HEK293 (cell line): ENCODE results near the gene BEGAIN.

Experiments used
- CTCF ChIA-PET: fragments of 350-600 bp; formaldehyde crosslinking; extraction: SDS; loops from one replicate; lab custom pipeline; 2021; ENCODE audit warnings: antibody characterized with exemption; lab: Yijun Ruan, JAX
- POLR2A ChIA-PET: fragments of 300-600 bp; formaldehyde crosslinking; extraction: SDS; loops from one replicate; lab custom pipeline; 2020; ENCODE audit warnings: antibody characterized with exemption, inconsistent platforms; lab: Yijun Ruan, JAX
- H3K27ac ChIP-seq: fragments of 200-500 bp; sonication (Bioruptor generic); 2 replicates; pipeline ENCODE4 v1.5.1; 2014; ENCODE audit warnings: low read depth, low read length, control low read depth, inconsistent platforms; ENCODE audit errors: extremely low read depth
- H3K36me3 ChIP-seq, 2 experiments: fragments of 200-500 bp in 1 of 2; sonication (Bioruptor generic) in 1 of 2; 1 replicate in 1 of 2; 2 replicates in 1 of 2; pipeline ENCODE4 v1.5.1; 2014 to 2017; ENCODE audit warnings: inconsistent platforms in 2 of 2, low read length in 2 of 2; ENCODE audit not compliant: control insufficient read depth in 2 of 2, insufficient read depth in 1 of 2
- H3K4me1 ChIP-seq: fragments of 200-500 bp; sonication (Bioruptor generic); 2 replicates; pipeline ENCODE4 v1.5.1; 2014; ENCODE audit warnings: mild to moderate bottlenecking, low read length, inconsistent platforms; ENCODE audit not compliant: control insufficient read depth, insufficient read depth
- H3K4me3 ChIP-seq: 2 replicates; pipeline ENCODE4 v1.5.1; 2011; ENCODE audit warnings: low read depth, mild to moderate bottlenecking, control low read depth, low read length, moderate library complexity
- H3K9me3 ChIP-seq: fragments of 200-500 bp; sonication (Bioruptor generic); 2 replicates; pipeline ENCODE4 v1.5.1; 2014; ENCODE audit warnings: low read depth, low read length, inconsistent platforms; ENCODE audit not compliant: control insufficient read depth, insufficient read depth
- BCL6B ChIP-seq: fragments of 450-650 bp; formaldehyde crosslinking; IDR thresholded peaks from 2 replicates; pipeline ENCODE4 v1.5.1; 2017; ENCODE audit warnings: missing biosample characterization, missing genetic modification characterization
- KLF16 ChIP-seq: fragments of 450-650 bp; formaldehyde crosslinking; IDR thresholded peaks from 2 replicates; pipeline ENCODE4 v1.5.1; 2017; ENCODE audit warnings: missing biosample characterization, missing genetic modification characterization
- SP2 ChIP-seq: fragments of 450-650 bp; formaldehyde crosslinking; IDR thresholded peaks from 2 replicates; pipeline ENCODE4 v1.5.1; 2016; ENCODE audit warnings: missing biosample characterization, missing genetic modification characterization
- YY1 ChIP-seq: fragments of 450-650 bp; formaldehyde crosslinking; IDR thresholded peaks from 2 replicates; pipeline ENCODE4 v1.5.1; 2018; ENCODE audit warnings: missing biosample characterization, missing genetic modification characterization
- ZBTB20 ChIP-seq: fragments of 450-650 bp; formaldehyde crosslinking; IDR thresholded peaks from 2 replicates; pipeline ENCODE4 v1.5.1; 2016; ENCODE audit warnings: missing biosample characterization, missing genetic modification characterization
- ZFP37 ChIP-seq: fragments of 450-650 bp; formaldehyde crosslinking; IDR thresholded peaks from 2 replicates; pipeline ENCODE4 v1.5.1; 2016; ENCODE audit warnings: missing biosample characterization, missing genetic modification characterization
- ZFP41 ChIP-seq: fragments of 450-650 bp; formaldehyde crosslinking; IDR thresholded peaks from 2 replicates; pipeline ENCODE4 v1.5.1; 2016; ENCODE audit warnings: missing biosample characterization, missing genetic modification characterization, borderline replicate concordance
- ZNF174 ChIP-seq: fragments of 450-650 bp; formaldehyde crosslinking; IDR thresholded peaks from 2 replicates; pipeline ENCODE4 v1.5.0; 2017; ENCODE audit warnings: missing biosample characterization, mild to moderate bottlenecking, missing genetic modification characterization
- ZNF366 ChIP-seq: fragments of 450-650 bp; formaldehyde crosslinking; conservative IDR thresholded peaks from 2 replicates; pipeline ENCODE4 v1.5.1; 2016; ENCODE audit warnings: missing biosample characterization, missing genetic modification characterization
- ZNF529 ChIP-seq: fragments of 450-650 bp; formaldehyde crosslinking; IDR thresholded peaks from 2 replicates; pipeline ENCODE4 v1.5.1; 2017; ENCODE audit warnings: missing genetic modification characterization, missing biosample characterization; ENCODE audit not compliant: insufficient replicate concordance
- ZNF626 ChIP-seq: fragments of 450-650 bp; sonication (Bioruptor Pico); formaldehyde crosslinking; IDR thresholded peaks from 2 replicates; pipeline ENCODE4 v1.5.1; 2018; ENCODE audit warnings: missing biosample characterization, missing genetic modification characterization, inconsistent platforms
- ZNF747 ChIP-seq: fragments of 450-650 bp; formaldehyde crosslinking; IDR thresholded peaks from 2 replicates; pipeline ENCODE4 v1.5.1; 2016; ENCODE audit warnings: missing biosample characterization, missing genetic modification characterization
- ZSCAN16 ChIP-seq: fragments of 450-650 bp; formaldehyde crosslinking; IDR thresholded peaks from 2 replicates; pipeline ENCODE4 v1.5.1; 2016; ENCODE audit warnings: missing biosample characterization, missing genetic modification characterization
- TF ChIP-seq, protein P1 (sequence below): fragments of 450-650 bp; formaldehyde crosslinking; IDR thresholded peaks from 2 replicates; pipeline ENCODE4 v1.5.1; 2016; ENCODE audit warnings: missing biosample characterization, missing genetic modification characterization
- TF ChIP-seq, protein P2 (sequence below): fragments of 450-650 bp; formaldehyde crosslinking; IDR thresholded peaks from 2 replicates; pipeline ENCODE4 v1.5.1; 2016; ENCODE audit warnings: missing biosample characterization, missing genetic modification characterization, borderline replicate concordance

The BEGAIN gene

GRCh38 chr14:100488057-100488456, 99.2 kb downstream of the BEGAIN start:
- no peaks in the 10 kb centered on the region for H3K9me3 ChIP-seq
- no peak for TF ChIP-seq ZBTB20
- TF ChIP-seq ZSCAN16, result no peak
- no peak for TF ChIP-seq SP2
- no peak for TF ChIP-seq YY1 (tag by site-specific recombination)
- TF ChIP-seq ZNF366 (tag by site-specific recombination), result no peak
- TF ChIP-seq KLF16 (tag by site-specific recombination), result no peak
- TF ChIP-seq, protein P1, sequence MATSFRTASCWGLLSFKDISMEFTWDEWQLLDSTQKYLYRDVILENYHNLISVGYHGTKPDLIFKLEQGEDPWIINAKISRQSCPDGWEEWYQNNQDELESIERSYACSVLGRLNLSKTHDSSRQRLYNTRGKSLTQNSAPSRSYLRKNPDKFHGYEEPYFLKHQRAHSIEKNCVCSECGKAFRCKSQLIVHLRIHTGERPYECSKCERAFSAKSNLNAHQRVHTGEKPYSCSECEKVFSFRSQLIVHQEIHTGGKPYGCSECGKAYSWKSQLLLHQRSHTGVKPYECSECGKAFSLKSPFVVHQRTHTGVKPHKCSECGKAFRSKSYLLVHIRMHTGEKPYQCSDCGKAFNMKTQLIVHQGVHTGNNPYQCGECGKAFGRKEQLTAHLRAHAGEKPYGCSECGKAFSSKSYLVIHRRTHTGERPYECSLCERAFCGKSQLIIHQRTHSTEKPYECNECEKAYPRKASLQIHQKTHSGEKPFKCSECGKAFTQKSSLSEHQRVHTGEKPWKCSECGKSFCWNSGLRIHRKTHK, result no peak
- TF ChIP-seq ZNF529 (tag by site-specific recombination), result no peak
- TF ChIP-seq ZNF174 (tag by site-specific recombination), result no peak
- TF ChIP-seq BCL6B (tag by site-specific recombination), result no peak
- TF ChIP-seq, protein P2, sequence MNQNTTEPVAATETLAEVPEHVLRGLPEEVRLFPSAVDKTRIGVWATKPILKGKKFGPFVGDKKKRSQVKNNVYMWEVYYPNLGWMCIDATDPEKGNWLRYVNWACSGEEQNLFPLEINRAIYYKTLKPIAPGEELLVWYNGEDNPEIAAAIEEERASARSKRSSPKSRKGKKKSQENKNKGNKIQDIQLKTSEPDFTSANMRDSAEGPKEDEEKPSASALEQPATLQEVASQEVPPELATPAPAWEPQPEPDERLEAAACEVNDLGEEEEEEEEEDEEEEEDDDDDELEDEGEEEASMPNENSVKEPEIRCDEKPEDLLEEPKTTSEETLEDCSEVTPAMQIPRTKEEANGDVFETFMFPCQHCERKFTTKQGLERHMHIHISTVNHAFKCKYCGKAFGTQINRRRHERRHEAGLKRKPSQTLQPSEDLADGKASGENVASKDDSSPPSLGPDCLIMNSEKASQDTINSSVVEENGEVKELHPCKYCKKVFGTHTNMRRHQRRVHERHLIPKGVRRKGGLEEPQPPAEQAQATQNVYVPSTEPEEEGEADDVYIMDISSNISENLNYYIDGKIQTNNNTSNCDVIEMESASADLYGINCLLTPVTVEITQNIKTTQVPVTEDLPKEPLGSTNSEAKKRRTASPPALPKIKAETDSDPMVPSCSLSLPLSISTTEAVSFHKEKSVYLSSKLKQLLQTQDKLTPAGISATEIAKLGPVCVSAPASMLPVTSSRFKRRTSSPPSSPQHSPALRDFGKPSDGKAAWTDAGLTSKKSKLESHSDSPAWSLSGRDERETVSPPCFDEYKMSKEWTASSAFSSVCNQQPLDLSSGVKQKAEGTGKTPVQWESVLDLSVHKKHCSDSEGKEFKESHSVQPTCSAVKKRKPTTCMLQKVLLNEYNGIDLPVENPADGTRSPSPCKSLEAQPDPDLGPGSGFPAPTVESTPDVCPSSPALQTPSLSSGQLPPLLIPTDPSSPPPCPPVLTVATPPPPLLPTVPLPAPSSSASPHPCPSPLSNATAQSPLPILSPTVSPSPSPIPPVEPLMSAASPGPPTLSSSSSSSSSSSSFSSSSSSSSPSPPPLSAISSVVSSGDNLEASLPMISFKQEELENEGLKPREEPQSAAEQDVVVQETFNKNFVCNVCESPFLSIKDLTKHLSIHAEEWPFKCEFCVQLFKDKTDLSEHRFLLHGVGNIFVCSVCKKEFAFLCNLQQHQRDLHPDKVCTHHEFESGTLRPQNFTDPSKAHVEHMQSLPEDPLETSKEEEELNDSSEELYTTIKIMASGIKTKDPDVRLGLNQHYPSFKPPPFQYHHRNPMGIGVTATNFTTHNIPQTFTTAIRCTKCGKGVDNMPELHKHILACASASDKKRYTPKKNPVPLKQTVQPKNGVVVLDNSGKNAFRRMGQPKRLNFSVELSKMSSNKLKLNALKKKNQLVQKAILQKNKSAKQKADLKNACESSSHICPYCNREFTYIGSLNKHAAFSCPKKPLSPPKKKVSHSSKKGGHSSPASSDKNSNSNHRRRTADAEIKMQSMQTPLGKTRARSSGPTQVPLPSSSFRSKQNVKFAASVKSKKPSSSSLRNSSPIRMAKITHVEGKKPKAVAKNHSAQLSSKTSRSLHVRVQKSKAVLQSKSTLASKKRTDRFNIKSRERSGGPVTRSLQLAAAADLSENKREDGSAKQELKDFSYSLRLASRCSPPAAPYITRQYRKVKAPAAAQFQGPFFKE (tag by site-specific recombination), result no peak
- no peak for TF ChIP-seq ZFP37 (tag by site-specific recombination)
- TF ChIP-seq ZNF626 (tag by site-specific recombination), result no peak
- H3K36me3 ChIP-seq, result no peaks in the 10 kb centered on the region
- H3K27ac ChIP-seq, result no peak overlapping the region
- peaks cover 6% of the 10 kb centered on the region; the same call in 1 of the 2 replicates for H3K4me1 ChIP-seq
- ChIA-PET CTCF (no interaction called here), POLR2A (interaction anchor here (1.0 kb wide), 1 partner anchor 12 kb away, joined by 3 read pairs; no protein-coding TSS in a partner anchor)
- no peak overlapping the region for H3K4me3 ChIP-seq

DNA sequence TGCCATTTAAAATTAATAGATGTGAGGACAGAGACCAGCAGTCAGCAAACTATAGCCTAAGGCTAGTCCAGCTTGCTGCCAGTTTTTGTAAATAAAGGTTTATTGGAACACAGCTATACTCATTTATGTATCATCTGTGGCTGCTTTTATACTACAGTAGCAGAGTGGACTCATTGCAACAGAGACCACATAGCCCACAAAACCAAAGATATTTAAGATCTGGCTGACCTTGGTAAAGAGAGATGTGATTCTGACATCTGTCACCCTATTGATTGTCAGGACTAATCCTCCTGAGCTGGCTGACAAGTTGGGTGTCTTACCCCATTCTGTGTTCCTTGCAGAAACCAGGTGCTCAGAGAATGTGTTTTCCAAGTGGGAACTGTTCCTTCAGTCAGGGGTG, 99.9 kb downstream of the BEGAIN start:
- POLR2A ChIA-PET, result no interaction called here
- no peaks in the 10 kb centered on the region for H3K9me3 ChIP-seq
- H3K4me1 ChIP-seq, result peaks cover 6% of the 10 kb centered on the region; the same call in 1 of the 2 replicates
- CTCF ChIA-PET, result no interaction called here
- no peak for TF ChIP-seq ZFP41
- no peak for TF ChIP-seq ZNF747
- H3K36me3 ChIP-seq, result no peaks in the 10 kb centered on the region
- no peak overlapping the region for H3K4me3 ChIP-seq
- no peak overlapping the region for H3K27ac ChIP-seq
